Measurements from ENCODE around the gene RPS26.
"Not testable (repeated sequence)": the region's sequence is repeated elsewhere in the genome, so short reads cannot be mapped to it uniquely, and the experiment has no call there.

RPS26 gene

DNA sequence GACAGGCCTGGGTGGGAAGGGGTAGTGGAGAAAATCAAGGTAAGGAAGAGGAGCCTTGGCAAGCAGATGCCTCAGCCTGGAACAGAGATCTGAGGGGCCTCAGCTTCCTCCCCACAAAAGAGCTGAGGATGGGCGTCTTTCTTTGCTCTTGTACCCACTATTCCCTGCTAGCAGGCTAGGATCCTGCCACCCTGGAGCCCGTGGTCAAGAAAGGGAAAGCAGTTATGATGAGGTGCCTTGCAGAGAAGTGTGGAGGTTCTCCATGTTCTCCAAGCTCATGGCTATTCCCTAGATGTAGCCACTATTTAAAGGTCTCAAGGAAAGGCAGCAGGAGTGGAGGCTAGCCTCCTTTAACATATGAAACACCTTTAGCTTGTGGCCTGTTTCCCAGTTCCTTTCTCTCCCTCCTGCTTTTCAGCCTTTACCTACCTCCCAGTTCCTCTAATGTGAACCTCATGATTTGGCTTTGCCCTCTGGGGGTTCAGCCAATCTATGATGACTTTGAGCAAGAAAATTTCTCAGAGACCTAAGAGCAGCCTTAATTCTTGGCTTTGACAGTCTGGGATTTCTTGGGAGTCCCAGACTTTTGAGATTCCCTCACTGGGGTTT is 19.7 kb upstream of the RPS26 start:
- DNase-seq: no peak

DNA sequence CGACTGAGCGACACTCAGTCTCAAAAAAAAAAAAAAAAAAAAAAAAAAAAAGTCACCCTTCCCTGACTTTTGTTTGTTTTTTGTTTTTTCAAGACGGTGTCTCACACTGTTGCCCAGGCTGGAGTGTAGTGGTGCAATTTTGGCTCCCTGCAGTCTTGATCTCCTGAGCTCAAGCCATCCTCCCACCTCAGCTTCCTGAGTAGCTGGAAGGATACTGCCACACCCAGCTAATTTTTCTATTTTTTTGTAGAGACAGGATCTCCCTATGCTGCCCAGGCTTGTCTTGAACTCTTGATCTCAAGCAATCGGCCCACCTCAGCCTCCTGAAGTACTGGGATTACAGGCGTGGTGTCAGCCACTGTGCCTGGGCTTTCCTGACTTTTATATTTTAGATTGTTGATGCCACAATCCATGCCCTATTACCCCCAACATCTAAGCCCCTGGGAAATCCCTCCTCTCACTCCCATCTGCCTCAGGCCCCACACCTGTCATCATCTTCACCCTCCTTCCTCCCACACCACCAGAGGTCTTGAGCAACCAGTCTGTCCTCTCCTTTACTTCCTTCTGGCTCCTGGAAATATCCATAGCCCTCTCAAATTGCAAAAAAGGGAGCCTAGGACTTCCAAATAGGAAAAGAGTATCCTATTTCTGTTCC is 13.1 kb upstream of the RPS26 start:
- DNase-seq: no peak

GRCh38 chr12:56029166-56029519 is 12.6 kb upstream of the RPS26 start:
- DNase-seq: no peak

DNA sequence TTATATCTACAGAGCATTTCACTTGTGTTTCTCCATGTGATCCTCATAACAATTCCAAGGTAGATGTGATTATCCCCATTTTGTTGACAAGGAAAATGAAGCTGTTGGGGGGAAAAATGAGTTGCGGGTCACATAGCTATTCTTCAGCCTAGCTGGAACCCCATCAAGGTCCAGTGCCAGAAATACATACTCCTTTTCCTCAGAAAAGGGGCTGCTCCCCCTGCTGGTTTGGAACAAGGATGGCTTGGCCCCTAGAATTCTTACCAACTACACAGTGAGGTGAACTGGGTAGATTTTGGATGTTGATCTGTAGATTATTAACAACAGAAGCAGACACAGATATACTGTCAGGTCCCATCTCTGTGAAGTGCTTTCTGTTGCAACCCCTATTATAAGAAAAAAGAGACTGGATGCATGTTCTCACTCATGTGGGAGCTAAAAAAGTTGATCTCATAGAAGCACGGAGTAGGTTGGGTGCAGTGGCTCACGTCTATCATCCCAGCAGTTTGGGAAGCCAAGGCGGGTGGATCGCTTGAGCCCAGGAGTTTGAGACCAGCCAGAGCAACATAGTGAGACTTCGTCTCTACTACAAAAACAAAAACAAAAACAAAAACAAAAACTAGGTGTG is 11.9 kb upstream of the RPS26 start:
- peak; percentile 48 to 61 for DNase-seq

DNA sequence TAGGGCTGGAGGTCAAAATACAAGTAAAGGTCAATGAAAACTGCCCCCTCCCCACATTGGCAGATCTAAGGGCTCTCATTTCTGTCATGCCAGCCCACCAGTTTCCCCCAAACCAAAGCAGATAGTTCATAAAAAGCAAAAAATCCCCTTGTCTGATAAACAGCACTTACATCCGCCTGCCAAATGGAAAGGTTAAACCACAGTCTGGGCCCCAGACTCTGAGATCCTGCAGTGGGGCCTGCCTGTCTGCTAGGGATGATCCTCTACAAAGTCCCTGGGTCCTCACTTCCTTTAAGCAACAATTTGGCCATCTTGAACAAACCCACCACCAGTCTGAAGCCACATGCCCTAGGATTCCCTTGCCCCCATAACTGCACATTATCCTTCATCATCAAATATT is 9.7 kb upstream of the RPS26 start:
- no peak for DNase-seq

GRCh38 chr12:56034586-56035332 is 7.0 kb upstream of the RPS26 start:
- peak; percentile 22 to 44 for DNase-seq

DNA sequence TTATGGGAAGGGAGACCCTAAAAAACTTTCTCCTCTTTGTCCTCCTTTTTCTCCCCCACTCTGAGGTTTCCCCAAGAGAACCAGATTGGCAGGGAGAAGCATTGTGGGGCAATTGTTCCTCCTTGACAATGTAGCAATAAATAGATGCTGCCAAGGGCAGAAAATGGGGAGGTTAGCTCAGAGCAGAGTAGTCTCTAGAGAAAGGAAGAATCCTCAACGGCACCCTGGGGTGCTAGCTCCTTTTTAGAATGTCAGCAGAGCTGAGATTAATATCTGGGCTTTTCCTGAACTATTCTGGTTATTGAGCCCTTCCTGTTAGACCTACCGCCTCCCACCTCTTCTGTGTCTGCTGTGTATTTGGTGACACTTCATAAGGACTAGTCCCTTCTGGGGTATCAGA is 4.6 kb upstream of the RPS26 start:
- DNase-seq: no peak

- no peak for DNase-seq
These were observed 3.6 kb upstream of the RPS26 start for GRCh38 chr12:56038022-56038655.

DNA sequence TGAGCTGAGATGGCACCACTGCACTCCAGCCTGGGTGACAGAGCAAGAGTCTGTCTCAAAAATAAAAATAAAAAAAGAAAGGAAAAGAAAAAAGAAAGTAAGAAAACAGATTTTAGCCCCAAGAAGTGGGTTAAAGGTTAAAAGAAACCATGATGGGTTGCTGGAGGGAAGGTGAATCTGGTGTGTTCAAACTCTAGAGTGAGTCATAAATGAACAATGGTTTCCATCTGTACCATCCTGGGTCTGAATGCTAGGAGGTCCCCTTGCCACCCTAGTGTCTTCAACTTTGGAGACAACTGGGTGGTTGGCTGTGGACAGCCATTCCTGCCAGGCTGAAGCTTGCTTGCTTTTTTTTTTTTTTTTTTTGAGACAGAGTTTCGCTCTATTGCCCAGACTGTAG is 1.6 kb upstream of the RPS26 start:
- no peak for DNase-seq

DNA sequence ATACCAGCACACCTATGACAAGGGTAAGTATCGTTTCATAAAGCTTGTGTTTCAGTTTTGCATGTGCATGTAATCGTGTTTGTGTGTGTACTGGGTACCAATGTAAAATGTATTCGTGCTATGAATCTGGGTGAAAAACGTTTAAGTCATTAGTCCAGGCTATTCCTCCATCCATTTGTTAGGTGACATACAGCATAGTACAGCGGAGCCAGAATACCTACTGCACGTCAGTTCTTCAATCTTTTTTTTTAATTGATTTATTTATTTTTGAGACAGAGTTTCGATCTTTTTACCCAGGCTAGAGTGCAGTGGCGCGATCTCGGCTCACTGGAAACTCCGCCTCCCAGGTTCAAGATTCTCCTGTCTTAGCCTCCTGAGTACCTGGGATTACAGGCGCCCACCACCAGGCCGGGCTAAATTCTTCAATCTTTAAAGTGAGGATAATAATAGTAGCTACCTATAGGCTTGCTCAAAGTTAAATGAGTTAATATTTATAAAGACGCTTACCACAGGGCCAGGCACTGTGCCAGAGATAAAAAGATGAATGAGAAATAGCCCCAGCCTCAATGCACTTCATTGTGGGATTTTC is 661 bp upstream of the RPS26 start:
- no peak for DNase-seq

- not testable (repeated sequence) for DNase-seq
These were observed 704 bp downstream of the RPS26 start for GRCh38 chr12:56042430-56042813.

GRCh38 chr12:56042843-56043242 is 1.1 kb downstream of the RPS26 start:
- no peak for DNase-seq

- no peak for DNase-seq
These were observed 4.5 kb downstream of the RPS26 start for GRCh38 chr12:56046027-56046780.

- DNase-seq: no peak
These were observed 11.7 kb downstream of the RPS26 start for GRCh38 chr12:56053407-56053893.

GRCh38 chr12:56059964-56060363 is 18.2 kb downstream of the RPS26 start:
- DNase-seq: not testable (repeated sequence)

GRCh38 chr12:56061982-56062381 is 20.3 kb downstream of the RPS26 start:
- DNase-seq: no peak

- DNase-seq: no peak
These were observed 21.3 kb downstream of the RPS26 start for GRCh38 chr12:56062996-56063395.

- no peak for DNase-seq
These were observed 29.9 kb downstream of the RPS26 start for GRCh38 chr12:56071648-56072047.

DNA sequence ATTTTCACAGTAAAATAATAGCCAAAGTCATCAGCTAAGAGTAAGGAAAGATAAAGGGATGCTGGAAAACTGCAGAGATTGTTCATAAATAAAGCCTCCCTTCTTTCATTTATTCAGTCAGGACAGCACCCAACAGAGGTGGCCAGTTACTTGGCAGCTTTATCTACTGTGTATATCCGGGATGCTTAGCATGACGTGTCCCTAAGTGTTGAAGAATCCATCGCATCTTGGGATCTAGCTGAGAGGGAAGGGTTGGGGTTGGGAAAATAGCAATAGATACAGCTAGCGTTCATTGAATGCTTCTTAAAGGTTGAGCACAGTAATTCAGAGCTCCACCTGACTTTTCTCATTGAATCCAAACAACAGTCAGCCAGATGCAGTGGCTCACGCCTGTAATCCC is 32.7 kb downstream of the RPS26 start:
- DNase-seq: no peak

GRCh38 chr12:56077966-56078365 is 36.2 kb downstream of the RPS26 start:
- DNase-seq: not testable (repeated sequence)

DNA sequence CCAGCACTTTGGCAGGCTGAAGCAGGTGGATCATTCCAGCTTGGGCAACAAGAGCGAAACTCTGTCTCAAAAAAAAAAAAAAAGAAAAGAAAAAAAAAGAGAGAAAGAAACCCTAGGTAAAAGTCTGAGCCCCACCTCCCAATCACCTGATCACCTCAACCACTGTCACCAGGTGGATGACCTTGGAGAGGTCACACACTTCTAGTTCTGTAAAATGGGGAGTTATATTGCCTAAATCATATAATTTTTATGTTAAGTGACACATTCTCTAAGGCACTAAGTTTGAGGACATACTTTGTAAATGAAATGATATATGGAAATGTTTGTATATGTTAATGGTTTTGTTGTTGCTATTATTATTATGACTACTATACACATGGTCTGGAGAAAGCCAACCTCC is 36.7 kb downstream of the RPS26 start:
- DNase-seq: no peak
